Stomach (tissue), 9 donors: Measurements from ENCODE around the gene ANKIB1. TPM values are rescaled to one million over a fixed set of nuclear protein-coding genes. Genes with fewer than 3 reads are reported as not detected.

ENCODE experiments used
- DNase-seq, 2 donors: peaks; one replicate each; pipeline versions ENCODE4 v3.0.0 to v3.0.0-alpha.2; 2013 to 2019
- H3K27ac ChIP-seq, 5 donors: fragments of 200-600 bp in 4 of 5; sonication (generic) in 4 of 5; one replicate each; pipeline ENCODE4 v1.5.1; 2013 to 2019; ENCODE audit warnings: mild to moderate bottlenecking in 1 of 5, moderate library complexity in 1 of 5
- H3K27me3 ChIP-seq, 3 donors: fragments of 200-600 bp; sonication (generic); one replicate each; pipeline ENCODE4 v1.5.1; 2017 to 2019; ENCODE audit warnings: mixed run types in 1 of 3
- H3K36me3 ChIP-seq, 4 donors: fragments of 200-600 bp; sonication (generic); 1 replicate in 3 of 4; 2 replicates in 1 of 4; pipeline ENCODE4 v1.5.1; 2016 to 2019
- H3K4me1 ChIP-seq, 4 donors: fragments of 200-600 bp; sonication (generic); one replicate each; pipeline ENCODE4 v1.5.1; 2016 to 2019
- H3K4me3 ChIP-seq, 4 donors: fragments of 200-600 bp; sonication (generic) in 3 of 4; one replicate each; pipeline ENCODE4 v1.5.1; 2016 to 2019; ENCODE audit warnings: mild to moderate bottlenecking in 1 of 4
- H3K9me3 ChIP-seq, 4 donors: fragments of 200-600 bp; sonication (generic); one replicate each; pipeline ENCODE4 v1.5.1; 2016 to 2019
- CTCF ChIP-seq, 7 experiments: fragments of 450-650 bp in 4 of 7; fragments of 200-600 bp in 3 of 7; sonication (generic) in 3 of 7; IDR thresholded peaks; one replicate each; pipeline ENCODE4 v1.5.1; 2016 to 2019; ENCODE audit warnings: antibody characterized with exemption in 7 of 7, control low read depth in 2 of 7, mild to moderate bottlenecking in 1 of 7
- EP300 ChIP-seq: sonication (generic); formaldehyde crosslinking; IDR thresholded peaks from one replicate; pipeline ENCODE4 v1.6.1; 2017; ENCODE audit warnings: antibody characterized with exemption
- POLR2A ChIP-seq, 4 donors: fragments of 450-650 bp; IDR thresholded peaks; one replicate each; pipeline ENCODE4 v1.6.1; 2016; ENCODE audit warnings: antibody characterized with exemption in 4 of 4, control low read depth in 2 of 4, mild to moderate bottlenecking in 1 of 4, moderate library complexity in 1 of 4
- POLR2AphosphoS5 ChIP-seq, 3 donors: sonication (generic); formaldehyde crosslinking; IDR thresholded peaks; one replicate each; pipeline ENCODE4 v1.6.1; 2016; ENCODE audit warnings: antibody characterized with exemption in 3 of 3
- WGBS, 5 donors: extraction: QIAGEN DNeasy Blood & Tissue Kit in 3 of 5; methylation state at CpG; one replicate each; pipeline versions ENCODE4 v1.1.5 to v1.1.7; 2013 to 2018; 5-methylcytosine and 5-hydroxymethylcytosine counted together
- intact Hi-C: fragments of 100-400 bp; cut with DNase I; formaldehyde crosslinking; loops from one replicate; pipeline ENCODE4 v1.15.1; 2023; ENCODE audit warnings: low total_unique reads
- polyA plus RNA-seq, 3 donors: library from polyadenylated mRNA; stranded (reverse); fragments of 200-250 nt; gene quantifications; one replicate each; pipeline ENCODE4 v1.2.3, GENCODE V29; 2013
- total RNA-seq, 5 donors: library from RNA; depleted of rRNA; stranded (reverse); fragments of >200 nt; gene quantifications; one replicate each; pipeline versions ENCODE4 v1.1.0 to v1.2.3, GENCODE V29; 2014 to 2016
- donor health status: healthy with polysubstance abuse.
- donor health status: Bipolar disorder and iron deficiency.
- donor health status: healthy.

The ANKIB1 gene
- total and polyA plus RNA-seq, 8 donors, result 8.3 to 212 (median 36.2) TPM

- TF ChIP-seq EP300 (no peak), CTCF (IDR thresholded peaks at IDR 0.05) (no peak), POLR2A (IDR thresholded peaks at IDR 0.05) (no peak), POLR2AphosphoS5 (IDR thresholded peaks at IDR 0.05) (no peak)
- Histone ChIP-seq H3K27me3 (no peaks in the 10 kb centered on the region), H3K4me3 (no peak overlapping the region), H3K27ac (no peak overlapping the region), H3K4me1 (peaks cover 0 to 13% (median 2%) of the 10 kb centered on the region in 4 donors), H3K36me3 (peaks cover 0 to 11% (median 9%) of the 10 kb centered on the region in 4 donors), H3K9me3 (no peaks in the 10 kb centered on the region)
- no peak for DNase-seq
- WGBS, 5 donors, result 28 to 57% (median 52%) methylated on average over 2 of the region's 2 CpGs
- intact Hi-C loops, result no loop called here
These were observed 91.0 kb downstream of the ANKIB1 start for GRCh38 chr7:92336662-92337340.

- H3K27ac ChIP-seq, result no peak overlapping the region
- WGBS, 5 donors, result 95 to 100% (median 98%) methylated on average over 1 of the region's 1 CpG
- peaks cover 0 to 13% (median 2%) of the 10 kb centered on the region in 4 donors for H3K4me1 ChIP-seq
- H3K36me3 ChIP-seq, result peaks cover 0 to 19% (median 14%) of the 10 kb centered on the region in 4 donors
- intact Hi-C loops, result no loop called here
- no peaks in the 10 kb centered on the region for H3K27me3 ChIP-seq
- DNase-seq, result no peak
- TF ChIP-seq EP300, result no peak
- TF ChIP-seq POLR2AphosphoS5 (IDR thresholded peaks at IDR 0.05), result no peak
- TF ChIP-seq CTCF (IDR thresholded peaks at IDR 0.05), result no peak
- no peak for TF ChIP-seq POLR2A (IDR thresholded peaks at IDR 0.05)
- H3K9me3 ChIP-seq, result no peaks in the 10 kb centered on the region
- H3K4me3 ChIP-seq, result no peak overlapping the region
These were observed 94.2 kb downstream of the ANKIB1 start for GRCh38 chr7:92340016-92340415.

GRCh38 chr7:92343714-92344113 lies 97.9 kb downstream of the ANKIB1 start:
- H3K9me3 ChIP-seq, result no peaks in the 10 kb centered on the region
- DNase-seq, result no peak
- no peak overlapping the region for H3K4me3 ChIP-seq
- no peaks in the 10 kb centered on the region for H3K27me3 ChIP-seq
- 95 to 98% (median 96%) methylated on average over 3 of the region's 3 CpGs for WGBS, 5 donors
- no peaks in the 10 kb centered on the region for H3K4me1 ChIP-seq
- peaks cover 0 to 56% (median 49%) of the 10 kb centered on the region in 4 donors for H3K36me3 ChIP-seq
- intact Hi-C loops, result no loop called here
- no peak for TF ChIP-seq POLR2A (IDR thresholded peaks at IDR 0.05)
- no peak for TF ChIP-seq EP300
- TF ChIP-seq POLR2AphosphoS5 (IDR thresholded peaks at IDR 0.05), result no peak
- TF ChIP-seq CTCF (IDR thresholded peaks at IDR 0.05), result no peak
- no peak overlapping the region for H3K27ac ChIP-seq

- DNase-seq, result no peak
- H3K4me3 ChIP-seq, result no peak overlapping the region
- H3K9me3 ChIP-seq, result no peaks in the 10 kb centered on the region
- H3K36me3 ChIP-seq, result peaks cover 6 to 83% (median 68%) of the 10 kb centered on the region in 4 donors
- no peaks in the 10 kb centered on the region for H3K4me1 ChIP-seq
- TF ChIP-seq POLR2AphosphoS5 (IDR thresholded peaks at IDR 0.05) (no peak), CTCF (IDR thresholded peaks at IDR 0.05) (no peak), POLR2A (IDR thresholded peaks at IDR 0.05) (no peak), EP300 (no peak)
- no peaks in the 10 kb centered on the region for H3K27me3 ChIP-seq
- intact Hi-C loops, result no loop called here
- no peak overlapping the region for H3K27ac ChIP-seq
These were observed 106.2 kb downstream of the ANKIB1 start for GRCh38 chr7:92352009-92352408.
